NCI-H2107 treated with DMSO at 0.1 percent for 48 hours (cell line): ENCODE data around the gene PEF1.
A peak's percentile ranks its signal among the peaks of the same experiment; 100 is the strongest.

Source experiments
- DNase-seq: peaks from one replicate; lab custom pipeline; 2025; ENCODE audit not compliant: unreplicated experiment; lab: John Stamatoyannopoulos, UW

Gene PEF1

GRCh38 chr1:31655104-31655503 is 10.4 kb upstream of the PEF1 start:
- no peak for DNase-seq

- DNase-seq = no peak
These were observed 9.7 kb upstream of the PEF1 start for GRCh38 chr1:31654474-31654776.

DNA sequence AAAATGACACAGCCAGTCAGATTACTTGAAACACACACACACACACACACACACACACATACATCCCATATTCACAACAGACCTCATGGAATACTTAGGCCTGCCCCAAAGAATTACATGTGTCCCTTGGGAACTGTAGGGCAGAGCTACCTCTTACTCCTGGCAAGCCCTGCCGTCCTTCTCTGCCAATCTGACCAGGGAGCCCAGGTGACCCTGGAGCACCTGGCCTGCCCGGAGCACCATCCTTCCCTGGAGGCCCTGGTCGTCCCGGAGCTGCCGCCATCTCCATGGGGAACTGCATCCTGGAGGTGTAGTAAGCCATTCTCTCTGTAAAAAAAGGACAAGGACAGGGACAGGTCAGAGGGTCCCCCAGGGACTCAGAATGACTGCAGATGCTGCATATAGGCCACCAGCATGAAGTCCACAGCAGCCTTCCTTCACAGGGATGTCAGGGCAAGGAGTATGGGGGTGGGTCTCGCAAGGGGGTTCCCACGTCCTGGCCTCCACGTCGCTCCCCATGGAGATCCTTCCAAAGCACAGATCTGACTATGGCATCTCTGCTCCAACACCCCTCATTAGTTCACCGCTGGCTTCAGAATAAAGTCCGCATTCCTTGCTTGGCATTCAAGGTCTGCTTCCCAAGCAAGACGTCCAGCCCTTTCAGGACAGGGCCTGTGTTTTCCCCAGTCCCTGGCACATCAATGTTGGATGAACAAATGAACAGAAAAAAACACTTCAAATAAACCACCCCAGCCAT is 9.2 kb upstream of the PEF1 start:
- DNase-seq = no peak

GRCh38 chr1:31652891-31653499 is 8.3 kb upstream of the PEF1 start:
- no peak for DNase-seq

DNA sequence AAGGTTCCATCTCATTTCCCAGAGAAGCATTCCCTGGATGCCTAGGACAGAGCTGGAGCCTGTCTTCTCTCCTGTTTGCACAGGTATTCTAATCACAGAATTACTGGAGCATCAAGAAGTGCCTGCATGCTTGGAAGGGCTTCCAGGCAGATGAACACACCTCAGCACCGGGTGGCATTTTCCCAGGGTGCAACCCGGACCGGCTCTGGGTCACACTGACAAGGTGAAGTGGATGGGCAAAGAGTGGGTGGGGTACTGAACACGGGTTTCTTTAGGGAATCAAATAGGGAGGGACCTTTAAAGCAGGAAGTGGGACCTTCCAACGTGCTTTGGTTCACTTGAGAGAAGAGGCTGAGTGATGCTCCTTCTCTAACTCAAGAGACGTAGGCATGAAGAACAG is 7.1 kb upstream of the PEF1 start:
- DNase-seq = no peak

- DNase-seq = no peak
These were observed 6.4 kb upstream of the PEF1 start for GRCh38 chr1:31651089-31651420.

GRCh38 chr1:31650161-31651088 is 5.7 kb upstream of the PEF1 start:
- DNase-seq = no peak

GRCh38 chr1:31648641-31649357 is 4.1 kb upstream of the PEF1 start:
- no peak for DNase-seq

DNA sequence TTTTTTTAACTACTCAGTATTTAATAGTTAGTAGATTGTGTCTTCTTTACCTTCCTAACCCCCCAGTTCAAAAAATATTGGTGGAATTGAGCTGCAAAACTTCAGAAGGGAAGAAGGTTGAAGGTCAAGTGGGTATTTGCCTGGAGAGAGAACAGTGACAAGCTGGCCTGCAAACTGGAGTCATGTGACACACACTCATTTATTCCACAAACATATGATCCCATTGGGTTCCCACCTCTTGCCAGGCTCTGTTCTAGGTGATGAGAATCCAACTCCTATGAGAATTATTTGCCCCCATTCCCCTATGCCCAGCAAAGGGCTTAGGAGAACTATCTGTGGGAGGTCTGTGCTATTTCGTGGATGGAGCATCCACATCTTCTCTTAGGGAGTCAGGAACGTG is 3.5 kb upstream of the PEF1 start:
- no peak for DNase-seq

- no peak for DNase-seq
These were observed 2.4 kb upstream of the PEF1 start for GRCh38 chr1:31647106-31647505.

DNA sequence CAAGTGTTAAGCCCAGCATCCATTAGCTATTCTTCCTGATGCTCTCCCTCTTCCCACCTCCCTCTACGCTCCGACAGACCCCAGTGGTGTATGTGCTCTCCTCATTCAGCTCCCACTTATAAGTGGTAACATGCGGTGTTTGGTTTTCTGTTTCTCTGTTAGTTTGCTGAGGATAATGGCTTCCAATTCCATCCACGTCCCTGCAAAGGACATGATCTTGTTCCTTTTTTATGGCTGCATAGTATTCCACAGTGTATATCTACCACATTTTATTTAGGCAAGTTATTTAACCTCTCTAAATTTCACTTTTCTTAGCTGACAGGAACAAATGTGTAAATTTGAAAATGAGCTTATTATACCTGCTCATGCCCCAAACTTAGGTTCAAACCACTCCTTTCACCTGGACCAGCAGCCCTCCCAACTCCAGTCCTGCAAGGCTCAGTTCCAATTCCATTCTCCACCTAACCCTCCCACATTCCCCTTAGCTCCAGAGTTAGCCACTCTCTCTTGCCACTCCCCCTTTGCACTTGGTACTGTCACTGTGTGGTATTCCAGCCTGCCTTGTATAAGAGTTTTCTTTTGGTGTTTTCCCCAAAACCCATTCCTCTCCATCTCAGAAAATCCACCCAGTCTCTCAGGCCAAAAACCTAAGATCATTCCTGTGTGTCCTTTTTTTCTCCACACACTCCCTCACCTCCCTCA is 1.7 kb upstream of the PEF1 start:
- no peak for DNase-seq

DNA sequence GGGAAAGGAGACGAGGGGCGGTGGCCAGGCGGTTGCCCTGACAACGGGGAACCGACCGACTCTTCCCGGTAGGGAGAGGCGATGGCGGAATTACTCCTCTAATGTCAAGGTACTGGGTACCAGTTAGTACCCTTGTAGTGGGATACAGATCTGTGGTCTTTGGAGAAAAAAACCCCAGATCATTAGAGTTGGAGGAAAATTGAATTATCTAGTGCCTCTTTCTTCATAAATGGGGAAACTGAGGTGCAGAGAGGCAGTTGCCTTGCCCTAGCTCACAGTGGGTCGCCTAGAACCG is 545 bp upstream of the PEF1 start:
- DNase-seq = no peak

GRCh38 chr1:31643976-31644559 is 608 bp downstream of the PEF1 start:
- DNase-seq = no peak

DNA sequence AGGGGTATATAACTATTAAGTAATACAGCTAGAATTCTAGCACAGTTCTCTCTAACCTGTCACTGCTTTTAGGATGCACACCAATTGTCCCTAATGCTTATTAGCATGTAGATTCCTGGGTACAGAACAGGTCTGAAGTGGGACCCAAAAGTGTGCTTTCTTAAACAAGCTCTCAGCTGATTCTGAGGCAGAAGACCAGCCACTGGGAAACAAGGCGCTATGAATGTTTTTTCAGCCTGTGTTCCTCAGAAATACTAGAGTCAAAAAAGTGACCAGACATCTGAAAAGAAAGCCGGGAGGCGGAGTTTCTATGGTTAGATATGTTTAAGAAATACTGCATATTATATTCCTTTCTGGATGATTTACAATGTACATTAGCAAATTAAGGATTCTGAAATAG is 1.8 kb downstream of the PEF1 start:
- no peak for DNase-seq

DNA sequence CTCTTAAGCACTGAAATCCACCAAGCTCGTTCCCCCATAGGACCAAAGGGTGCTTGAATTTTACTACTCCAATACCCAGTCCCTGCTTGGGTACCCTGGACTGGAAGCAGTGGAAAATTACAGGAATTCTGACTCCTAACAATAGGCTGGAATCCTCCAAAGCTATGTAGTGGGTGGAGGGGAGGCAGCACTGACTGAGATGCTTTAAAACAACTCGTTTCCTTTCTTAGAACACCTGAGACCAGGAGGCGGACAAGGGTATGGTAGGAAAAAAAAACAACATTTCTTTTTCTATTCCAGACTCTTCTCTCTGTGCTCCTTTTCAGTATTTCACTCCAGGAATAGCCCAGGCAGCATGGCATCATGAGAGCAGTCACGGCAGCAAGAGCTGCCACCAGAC is 2.3 kb downstream of the PEF1 start:
- no peak for DNase-seq

- no peak for DNase-seq
These were observed 3.7 kb downstream of the PEF1 start for GRCh38 chr1:31640964-31641363.

DNA sequence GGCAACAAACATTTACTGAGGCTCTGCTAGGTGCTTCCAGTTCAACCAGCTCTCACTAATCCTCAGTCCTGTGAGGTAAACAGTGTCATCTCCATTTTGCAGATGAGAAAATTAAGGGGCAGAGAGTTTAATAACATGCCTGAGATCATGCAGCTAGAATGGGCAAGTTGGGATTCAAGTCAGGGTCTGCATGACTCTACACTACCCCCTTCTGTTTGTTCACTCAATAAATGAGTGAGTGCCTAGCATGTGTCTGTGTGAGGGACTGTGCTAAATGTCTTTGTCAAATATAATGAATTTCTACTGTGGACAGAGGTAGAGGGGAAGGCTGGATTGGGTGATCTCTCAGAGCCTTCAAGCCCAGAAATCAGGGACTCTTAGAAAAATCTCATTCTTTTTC is 4.5 kb downstream of the PEF1 start:
- no peak for DNase-seq

- DNase-seq = no peak
These were observed 5.1 kb downstream of the PEF1 start for GRCh38 chr1:31639543-31639942.

GRCh38 chr1:31637915-31638673 is 6.6 kb downstream of the PEF1 start:
- DNase-seq = peak; percentile 66

GRCh38 chr1:31633117-31633516 is 11.6 kb downstream of the PEF1 start:
- DNase-seq = peak; percentile 9
